ENCODE results near the gene ABHD16B.
A peak's percentile ranks its signal among the peaks of the same experiment; 100 is the strongest.

ABHD16B gene

DNA sequence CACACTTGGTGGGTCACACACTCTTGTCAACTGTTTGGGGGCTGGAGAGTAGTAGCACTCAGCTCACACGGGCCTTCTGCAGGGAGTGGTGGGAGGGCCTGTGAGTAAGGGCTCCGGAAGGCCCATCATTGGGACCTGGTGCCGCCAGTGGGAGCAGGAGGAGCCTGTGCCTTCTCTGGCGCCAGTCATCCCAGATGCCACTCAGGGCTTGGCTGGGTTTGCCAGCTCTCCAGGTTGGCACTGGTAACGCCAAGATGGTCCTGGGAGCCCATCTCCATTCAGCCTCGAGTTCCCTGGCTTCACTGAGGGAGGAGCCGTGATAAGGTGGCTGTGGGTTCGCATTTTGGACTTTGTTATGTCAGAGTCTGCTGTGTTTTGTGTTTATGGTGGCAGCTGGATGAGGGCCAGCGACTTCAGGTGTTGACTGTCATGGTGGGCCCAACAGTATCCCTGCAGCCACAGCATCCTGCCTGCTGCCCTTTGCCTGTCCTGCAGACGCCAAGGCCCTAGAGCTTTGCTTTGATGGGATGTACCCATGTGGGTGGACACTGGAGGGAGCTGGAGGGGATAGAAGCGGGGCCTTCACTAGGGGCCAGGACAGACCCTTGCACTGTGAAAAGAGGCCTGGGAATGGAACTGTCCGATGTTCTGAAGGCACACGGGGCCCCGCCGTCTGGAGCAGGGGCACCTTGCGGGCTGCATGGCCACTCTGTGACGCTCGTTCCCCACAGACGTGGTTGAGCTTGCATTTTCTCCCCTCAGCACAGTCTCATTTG lies 20.3 kb downstream of the ABHD16B start:
- DNase-seq = no peak

DNA sequence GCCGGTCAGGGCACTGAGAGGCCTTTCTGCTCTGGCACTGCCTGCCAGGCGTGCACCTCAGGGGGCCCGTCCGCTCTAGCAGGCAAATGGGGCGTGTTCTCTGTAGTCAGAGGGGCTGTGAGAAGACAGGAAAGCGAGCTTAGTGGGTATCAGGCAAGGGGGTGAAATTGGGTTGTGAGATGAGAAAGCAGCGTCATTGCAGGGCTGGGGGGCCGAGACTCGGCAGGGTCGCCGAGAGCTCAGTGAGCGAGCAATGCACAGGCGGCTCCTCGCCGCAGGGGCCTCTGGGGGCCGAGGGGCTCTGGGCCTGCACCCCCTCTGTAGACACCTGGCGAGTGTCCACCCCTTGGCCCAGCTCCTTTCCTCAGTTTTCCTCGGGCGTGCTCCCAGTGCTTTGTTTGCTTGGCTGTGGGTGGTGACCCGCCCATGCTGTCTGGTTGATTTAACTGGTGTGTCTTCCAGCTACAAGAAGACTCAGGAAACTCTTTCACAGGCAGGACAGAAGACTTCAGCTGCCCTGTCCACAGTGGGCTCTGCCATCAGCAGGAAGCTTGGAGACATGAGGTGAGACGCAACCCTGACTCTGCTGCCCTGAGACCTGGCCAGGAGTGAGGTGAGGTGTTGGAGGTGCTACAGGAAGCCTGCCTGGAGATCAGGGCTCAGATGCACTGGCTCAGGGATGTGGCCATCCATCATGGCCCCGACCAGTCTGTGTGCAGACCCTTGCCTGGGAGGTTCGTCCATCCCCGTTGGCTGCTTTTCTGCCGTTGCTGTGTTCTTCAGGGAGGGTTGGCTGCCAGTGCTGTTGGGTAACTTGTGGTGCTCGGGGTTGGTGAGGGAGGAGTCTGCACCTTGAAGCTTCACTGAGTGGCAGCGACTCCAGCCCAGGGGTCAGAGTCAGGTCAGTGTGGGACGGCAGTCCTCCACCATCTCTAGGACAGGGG lies 21.2 kb downstream of the ABHD16B start:
- DNase-seq = no peak

DNA sequence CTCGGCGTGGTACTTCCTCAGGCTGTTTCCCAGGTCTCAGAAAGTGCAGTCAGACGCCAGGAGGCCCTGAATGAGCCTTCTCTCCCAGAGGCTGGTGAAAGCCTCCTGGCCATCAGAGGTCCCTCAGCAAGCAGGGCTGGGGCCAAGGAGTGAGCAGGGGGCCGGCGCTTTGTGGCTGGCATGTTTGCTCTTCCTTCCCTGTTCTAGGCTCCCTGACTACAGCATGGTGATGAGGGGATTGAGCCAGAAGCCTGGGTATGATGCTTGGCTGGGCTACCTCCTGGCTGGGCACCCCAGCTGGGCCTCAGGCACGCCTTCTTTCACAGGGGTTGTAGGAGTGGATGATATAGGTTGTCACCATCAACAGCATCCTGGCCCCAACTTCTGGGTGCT lies 21.9 kb downstream of the ABHD16B start:
- DNase-seq = no peak

DNA sequence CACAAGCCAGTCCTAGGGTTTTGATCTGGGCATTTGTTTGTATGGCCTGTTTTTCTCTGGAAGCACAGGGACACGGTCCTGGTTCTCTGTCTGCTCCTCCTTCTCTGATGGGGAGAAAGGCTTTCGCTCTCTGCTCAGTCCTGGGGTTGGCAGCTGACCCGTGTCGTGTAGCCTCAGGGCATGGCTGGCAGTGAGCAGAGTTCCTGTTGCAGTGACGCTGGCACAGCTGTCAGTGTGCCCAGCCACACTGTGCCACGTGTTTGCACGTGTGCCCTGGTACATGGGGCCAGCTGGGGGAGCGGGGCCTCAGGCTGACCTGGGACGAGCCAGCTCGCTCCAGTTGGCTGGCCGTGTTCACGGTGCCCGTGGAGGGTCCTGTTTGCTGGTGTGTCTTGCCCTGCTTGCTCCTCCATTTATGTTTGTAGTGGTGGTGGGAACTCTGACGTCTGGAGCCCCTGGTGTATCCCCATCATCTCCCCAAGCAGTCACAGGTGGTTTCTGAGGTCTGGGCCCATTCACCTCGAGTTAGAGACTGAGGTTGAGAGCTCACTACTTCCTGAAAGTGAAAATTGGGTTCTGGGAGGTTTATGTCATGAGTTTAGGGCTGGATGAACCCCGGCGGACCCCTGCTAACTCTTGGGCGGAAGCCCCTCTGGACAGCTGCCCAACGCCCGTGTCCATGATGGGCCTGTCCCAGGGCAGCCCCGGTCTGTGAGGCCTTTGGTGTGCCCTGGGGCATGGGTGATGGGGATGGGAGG lies 23.4 kb downstream of the ABHD16B start:
- no peak for DNase-seq

DNA sequence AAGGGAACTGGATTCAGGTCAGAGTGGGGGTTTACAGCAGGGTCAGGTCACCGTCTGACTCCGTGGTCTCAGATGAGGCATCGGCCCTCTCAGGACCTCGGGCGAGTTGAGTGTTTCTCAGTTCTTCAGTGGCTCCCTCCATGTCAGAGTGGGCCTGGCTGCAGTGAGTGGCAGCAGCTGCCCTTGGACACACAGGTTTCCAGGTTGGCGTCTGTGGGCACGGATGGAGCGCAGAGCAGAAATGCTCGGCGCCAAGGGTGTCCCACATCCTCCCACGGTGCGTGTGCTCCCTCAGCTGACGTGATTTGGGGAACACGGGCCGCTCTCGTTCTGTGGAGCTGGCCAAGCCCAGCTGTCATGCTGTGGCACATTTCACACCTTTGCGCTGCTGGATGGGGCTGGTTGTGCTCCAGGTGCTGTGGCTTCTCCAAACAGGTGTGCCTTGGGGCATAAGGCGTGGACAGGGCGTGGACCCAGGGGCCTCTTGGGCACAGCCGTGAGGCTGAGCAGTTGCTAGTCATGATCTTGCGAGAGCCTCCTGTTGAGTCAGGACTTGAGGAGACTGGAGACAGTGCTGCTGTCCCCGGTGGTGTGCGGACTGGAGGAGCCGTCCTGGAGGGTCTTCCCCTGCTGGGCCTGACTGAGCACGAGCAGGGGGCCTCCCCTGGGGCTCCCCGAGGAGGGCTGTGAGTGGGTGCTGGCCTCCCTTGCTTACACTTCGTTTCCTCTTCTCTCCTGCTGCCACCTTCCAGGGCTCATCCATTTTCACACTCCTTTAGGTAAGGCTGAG lies 24.2 kb downstream of the ABHD16B start:
- no peak for DNase-seq

DNA sequence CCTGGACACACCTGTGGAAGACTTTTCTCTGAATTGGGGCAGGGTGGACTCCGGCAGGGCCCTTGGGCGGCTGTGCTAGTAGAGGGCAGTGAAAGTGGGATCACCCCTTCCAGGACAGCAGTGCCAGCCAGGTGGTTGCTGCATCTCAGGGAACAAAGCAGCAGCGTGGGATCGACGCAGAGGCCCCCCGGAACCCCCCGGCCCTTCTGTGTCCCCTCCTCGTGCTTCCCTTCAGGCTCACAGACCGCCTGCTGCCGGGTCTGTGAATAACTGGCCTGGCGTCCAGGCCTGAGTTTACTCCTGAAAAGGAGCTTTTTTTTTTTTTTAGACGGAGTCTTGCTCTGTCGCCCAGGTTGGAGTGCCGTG lies 24.7 kb downstream of the ABHD16B start:
- no peak for DNase-seq

DNA sequence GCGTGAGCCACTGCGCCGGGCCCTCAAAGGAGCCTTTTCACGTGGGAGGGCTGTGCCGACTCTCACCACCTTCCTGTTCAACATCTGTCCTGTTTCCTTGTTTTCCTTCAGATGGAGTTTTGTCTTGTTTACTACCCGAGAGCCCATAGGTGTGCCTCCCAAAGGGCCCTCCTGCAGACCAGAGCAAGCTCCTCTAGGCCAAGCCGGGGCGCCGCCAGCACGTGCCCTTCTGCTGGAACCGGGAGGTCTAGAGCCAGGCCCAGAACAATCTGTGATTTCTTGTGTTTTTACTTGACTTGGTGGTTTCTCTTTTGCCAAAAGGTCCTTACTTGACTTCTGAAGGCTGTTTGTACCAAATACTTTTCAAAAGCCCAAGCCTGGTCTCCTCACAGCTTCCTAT lies 25.6 kb downstream of the ABHD16B start:
- DNase-seq = no peak

DNA sequence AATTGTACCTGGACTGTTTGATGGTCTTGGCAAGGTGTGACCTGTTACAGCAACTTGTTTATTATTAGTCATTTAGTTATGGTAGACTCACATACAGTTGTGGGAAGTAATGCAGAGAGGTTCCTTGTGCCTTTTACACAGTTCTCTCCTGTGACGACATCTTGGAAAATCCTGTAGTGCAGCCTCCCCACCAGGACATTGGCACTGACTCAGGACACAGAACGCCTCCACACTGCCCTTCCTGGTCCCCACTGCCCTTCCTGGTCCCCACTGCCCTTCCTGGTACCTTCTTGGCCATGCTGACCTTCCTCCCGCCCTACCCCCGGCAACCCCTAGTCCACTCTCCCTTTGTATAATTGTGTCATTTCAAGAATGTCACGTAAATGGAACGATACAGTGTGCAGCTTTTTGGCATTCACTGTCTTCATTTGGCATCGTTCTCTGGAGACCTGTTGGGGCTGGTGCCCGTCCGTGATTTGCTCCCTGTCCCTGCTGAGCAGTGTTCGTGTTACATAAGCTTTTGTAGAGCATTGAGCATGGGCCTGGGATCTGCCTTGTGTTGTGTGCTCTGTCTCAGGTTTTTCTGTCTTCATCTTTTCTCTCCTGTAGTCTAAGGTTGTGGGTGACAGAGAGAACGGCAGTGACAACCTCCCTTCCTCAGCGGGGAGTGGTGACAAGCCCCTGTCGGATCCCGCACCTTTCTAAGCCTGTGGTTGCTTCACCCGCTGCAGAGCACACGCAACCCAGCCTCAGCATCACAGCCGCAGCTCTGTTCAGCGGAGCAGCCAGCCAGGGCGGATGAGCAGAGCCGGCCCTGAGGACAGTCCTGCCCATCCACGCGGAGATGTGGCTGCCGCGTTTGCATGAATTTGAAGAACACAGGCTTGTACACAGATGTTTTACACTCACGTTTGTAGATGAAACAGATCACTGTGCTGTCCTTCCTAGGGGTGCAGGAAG lies 28.2 kb downstream of the ABHD16B start:
- no peak for DNase-seq

DNA sequence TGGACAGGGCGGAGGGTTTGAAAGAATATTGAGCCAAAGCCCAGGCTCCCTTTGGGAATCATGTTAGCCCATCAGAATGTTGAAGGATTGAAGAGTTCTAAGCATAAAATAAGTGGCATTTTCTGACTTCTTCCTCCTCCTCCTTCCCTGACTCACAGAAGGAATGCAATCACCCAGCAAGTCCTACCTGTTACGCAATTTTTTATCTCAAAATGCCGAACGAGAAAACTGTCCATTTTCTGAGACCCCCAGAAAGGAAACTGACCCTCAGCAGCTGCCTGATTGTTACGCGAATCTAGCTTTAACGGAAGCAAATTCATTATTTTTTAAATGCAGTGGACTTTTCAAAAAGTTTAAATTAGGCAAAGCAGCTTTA lies 28.9 kb downstream of the ABHD16B start:
- no peak for DNase-seq

DNA sequence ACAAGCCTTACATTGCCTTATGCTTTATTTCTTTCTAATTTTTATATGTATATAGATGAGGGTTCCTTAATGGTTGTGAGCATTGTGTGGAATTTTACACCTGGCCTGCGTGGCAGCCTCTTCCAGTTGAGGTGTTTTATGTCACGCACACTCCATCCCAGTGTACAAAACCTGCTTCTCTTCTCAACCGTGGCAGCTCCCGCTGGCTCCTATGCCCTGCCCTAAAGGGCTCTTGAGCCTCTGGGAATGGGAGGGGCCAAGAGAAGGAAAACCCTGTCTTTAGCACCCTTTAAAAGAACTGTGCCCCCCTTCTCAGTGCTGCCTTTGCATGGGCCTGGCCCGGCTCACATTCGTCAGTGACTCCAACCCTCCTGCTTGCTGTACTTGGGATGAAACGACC lies 29.3 kb downstream of the ABHD16B start:
- no peak for DNase-seq

DNA sequence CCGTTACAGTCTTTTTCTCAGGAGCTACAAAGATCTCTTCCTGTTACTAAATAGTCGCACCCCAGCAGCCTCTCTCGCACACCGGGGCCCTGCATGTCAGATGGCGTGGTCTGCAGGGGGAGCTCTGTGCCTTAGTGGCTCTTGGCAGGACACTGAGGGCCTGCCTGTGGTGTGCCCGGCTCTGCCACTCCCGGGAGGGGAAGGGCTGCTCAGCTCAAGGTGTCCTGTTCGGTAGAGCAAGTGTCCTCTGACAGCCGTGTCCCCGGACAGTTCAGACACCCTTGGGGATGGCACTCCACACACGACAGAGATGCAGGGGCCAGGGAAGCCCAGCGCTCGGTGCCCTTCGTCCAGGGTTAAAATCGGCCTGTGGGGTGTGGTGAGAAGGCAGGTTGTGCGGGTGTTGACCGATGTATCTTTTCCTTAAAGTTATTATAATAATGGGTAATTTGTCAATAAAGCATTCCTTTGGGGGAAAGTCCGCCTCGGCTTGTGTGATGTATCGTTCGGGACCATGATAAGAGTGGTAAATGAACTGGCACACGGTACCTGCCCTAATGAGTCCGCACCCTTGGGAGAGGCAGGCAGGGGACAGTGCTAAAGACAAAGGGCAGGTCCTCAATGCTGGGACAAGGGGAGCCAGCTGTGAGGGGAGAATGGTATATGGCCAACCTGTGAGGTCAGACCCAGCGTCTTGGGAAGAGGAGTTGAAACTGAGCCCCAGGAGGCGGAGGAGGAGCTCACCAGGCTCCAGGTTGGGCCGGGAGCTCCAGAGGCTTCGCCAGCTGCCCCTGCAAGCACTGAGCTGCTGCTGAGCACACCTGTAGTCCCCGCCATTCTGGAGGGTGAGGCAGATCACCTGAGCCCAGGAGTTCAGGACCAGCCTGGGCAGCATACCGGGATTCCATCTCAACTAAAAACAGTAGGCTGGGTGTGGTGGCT lies 30.0 kb downstream of the ABHD16B start:
- no peak for DNase-seq

DNA sequence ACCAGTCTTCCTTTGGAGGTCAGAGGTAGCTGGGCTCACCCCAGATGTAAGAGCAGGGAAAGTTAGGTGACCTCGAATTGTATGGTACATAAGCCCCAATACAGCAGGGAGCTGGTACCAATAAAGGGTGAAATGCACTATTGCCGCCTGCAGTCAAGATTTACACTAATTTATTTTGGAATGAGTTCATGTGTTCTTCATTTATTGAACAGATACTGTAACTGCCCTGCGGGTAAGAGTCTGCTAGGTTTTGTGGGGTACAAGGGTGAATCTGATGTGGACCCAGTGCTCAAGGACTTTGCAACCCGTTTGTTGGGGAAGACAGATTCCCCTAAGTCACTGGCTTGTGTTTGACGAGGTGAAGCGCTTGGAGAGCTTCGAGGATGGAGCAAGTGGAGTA lies 31.1 kb downstream of the ABHD16B start:
- no peak for DNase-seq

DNA sequence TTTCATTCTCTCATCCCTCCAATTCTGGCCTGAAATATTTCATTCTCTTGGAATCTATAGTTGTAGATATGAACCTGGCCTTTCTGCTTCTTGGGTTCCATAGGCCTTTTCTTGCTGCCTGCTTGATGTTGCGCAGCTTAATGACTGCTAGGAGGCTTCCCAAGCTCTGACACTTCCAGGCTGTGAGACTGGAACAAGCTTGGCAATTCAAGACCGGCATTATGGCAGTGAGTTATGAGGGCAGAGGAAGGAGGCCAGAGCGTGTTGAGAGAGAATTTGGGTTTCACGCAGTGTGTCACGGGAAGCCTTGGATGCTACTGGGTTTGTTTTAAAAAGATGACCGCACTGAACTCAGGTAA lies 32.7 kb downstream of the ABHD16B start:
- DNase-seq = no peak

DNA sequence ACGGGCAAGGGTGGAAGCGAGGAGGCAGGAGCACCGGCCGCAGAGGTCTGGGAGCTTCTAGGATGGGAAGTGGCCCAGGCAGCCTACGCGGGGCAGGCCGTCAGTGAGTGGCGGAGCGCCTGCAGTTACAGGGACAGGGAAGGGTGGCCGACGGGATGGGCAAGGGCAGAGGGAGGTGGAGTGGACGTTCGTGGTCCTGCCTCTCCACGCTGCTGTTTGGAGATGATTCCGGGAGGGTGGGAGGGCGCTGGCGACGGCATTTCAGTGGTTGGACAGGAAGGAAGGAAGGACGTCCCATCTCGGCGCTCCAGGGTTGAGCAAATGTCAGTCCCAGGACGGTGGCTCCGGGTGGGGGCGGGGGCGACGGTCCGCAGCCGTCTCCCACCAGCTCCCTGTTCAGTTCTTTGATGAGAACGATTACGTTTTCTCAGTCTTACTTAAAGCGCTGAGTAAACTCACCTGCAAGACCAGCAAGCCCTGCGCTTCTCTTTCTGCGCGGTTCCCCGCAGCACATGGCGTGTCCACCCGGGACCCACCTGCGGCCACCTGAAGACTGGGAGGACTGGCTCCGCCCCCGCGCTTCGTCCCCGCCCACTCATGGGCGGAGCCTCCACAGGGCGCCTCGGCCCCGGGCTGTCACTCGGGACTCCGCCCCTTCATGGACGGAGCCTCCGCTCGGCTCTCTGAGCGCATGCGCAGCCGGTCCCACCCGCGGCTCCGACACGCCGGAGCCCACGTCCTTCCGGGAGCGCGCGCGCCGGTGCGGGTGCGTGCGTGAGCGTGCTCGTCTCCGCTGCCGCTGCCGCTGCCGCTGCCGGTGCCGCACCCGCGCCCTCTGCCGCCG lies 33.3 kb downstream of the ABHD16B start, which contains the start of gene DNAJC5:
Gene DNAJC5, plus strand, starts transcription at position 769 of the 844 bp plus-strand sequence. CDS start 33,220 bp downstream, outside the sequence.
- DNase-seq = peak; percentile 93 to 96

DNA sequence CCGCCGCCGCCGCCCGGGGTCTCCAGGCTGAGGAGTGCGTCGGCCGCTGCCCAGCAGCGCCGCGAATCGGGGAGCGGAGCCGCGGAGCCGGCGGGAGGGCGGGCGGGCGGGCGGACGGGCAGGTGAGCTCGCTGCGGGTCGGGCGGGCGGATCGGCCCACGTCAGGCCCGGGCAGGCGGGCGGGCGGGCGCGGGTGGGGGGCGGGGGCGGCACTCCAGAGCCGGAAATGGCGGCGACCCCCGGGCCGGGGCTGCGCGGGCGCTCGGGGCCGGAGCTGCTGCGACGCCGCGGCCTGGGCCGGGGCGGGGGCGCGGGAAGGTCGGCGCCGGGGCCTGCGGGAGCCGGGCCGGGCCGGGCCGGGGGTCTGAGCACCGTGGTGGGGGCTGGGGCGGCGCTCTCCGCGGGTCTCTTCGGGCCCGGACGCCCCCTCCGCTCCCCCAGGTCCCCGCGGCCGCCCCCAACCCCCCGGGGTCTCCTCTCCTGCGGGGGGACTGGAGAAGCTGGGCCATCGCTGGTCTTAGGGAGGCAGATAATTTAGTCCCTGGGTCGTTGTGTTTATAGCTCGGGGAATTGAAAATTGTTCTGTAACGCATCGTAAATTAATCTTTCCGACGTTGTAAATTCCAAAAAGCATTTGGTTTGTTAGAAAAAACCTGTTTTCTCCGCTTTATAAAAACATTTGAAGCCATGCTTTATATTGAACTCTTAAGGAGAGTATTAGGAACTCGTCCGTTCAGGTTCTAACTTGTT lies 34.1 kb downstream of the ABHD16B start:
- no peak for DNase-seq

DNA sequence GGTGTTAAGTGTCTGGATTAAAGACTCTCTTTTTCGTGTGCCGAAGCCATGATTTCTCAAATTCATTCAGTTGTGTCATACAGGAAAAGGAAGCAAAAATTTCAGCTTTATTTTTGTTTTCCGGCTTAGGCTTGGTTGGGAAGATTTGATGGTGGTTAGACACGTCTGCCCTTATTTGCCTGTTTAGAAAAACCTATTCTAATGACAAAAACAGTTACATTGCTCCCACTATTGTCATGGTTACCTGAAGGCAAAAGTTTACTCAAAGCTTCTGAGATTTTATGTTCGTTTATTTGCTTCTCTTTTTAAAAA lies 34.6 kb downstream of the ABHD16B start:
- no peak for DNase-seq

DNA sequence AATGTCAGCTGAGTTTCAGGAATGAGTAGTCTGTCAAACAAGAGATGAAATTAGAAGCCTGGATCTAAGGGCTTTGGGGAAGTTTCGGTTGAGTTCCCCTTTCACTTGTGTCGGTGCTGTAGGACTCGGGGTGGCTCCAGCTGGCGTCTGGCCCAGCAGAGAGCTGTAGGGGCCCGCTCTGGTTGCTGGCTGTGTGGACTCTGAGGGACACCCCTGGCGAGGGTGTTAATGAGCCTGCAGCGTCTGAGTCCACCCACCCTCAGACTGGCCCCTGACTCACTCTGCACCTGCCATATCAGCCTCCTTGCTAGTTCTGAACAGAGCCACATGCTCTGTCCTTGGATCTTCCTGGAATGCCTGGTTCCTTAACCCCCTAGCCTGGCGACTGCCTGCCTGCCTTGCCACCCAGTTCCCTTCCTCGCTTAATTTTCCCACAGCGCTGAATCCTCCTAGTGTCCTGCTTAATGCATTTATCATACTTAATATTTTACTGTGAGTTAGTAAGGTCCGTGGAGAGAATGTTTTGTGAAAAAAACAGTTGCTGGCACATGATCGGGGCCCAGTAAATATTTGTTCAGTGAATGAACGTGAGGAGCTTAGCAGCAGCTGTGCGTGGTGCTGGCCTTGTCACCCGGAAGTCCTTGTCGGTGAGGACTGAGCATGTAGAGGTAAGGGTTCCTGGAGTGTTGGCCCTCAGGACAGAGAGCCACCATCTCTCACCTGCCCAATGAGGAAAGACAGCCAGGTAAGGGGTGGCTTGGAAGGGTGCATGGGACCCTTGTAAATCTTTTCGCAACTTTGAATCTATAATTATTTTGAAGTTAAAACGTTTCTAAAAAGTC lies 35.2 kb downstream of the ABHD16B start:
- DNase-seq = no peak

Measured in NCI-H1930 (cell line).